Loucy (cell line): ENCODE results near the gene C10orf71.

Experiments used
- H2AFZ ChIP-seq: fragments of 200-600 bp; sonication (generic); 2 replicates; pipeline ENCODE4 v1.6.0; 2016; ENCODE audit warnings: antibody characterized with exemption, mild to moderate bottlenecking, low read length, moderate library complexity
- H3F3A ChIP-seq: fragments of 200-600 bp; 2 replicates; pipeline ENCODE4 v1.6.0; 2016; ENCODE audit warnings: antibody characterized with exemption, low read depth, mild to moderate bottlenecking
- H3K27me3 ChIP-seq: fragments of 200-600 bp; sonication (generic); 2 replicates; pipeline ENCODE4 v1.6.1; 2014; ENCODE audit warnings: low read length, mild to moderate bottlenecking; ENCODE audit not compliant: insufficient read depth, poor library complexity, severe bottlenecking
- H3K36me3 ChIP-seq: fragments of 200-600 bp; sonication (generic); 2 replicates; pipeline ENCODE4 v1.6.1; 2016; ENCODE audit warnings: low read length; ENCODE audit not compliant: insufficient read depth
- H3K4me1 ChIP-seq: fragments of 200-600 bp; sonication (generic); 2 replicates; pipeline ENCODE4 v1.5.1; 2014; ENCODE audit warnings: low read length, mild to moderate bottlenecking; ENCODE audit not compliant: insufficient read depth, poor library complexity, severe bottlenecking
- H3K4me2 ChIP-seq: fragments of 200-600 bp; sonication (generic); 2 replicates; pipeline ENCODE4 v1.6.0; 2014; ENCODE audit warnings: antibody characterized with exemption, low read length, low read depth, mild to moderate bottlenecking; ENCODE audit not compliant: poor library complexity, severe bottlenecking
- H3K4me3 ChIP-seq: fragments of 200-600 bp; sonication (generic); 2 replicates; pipeline ENCODE4 v1.5.1; 2014; ENCODE audit warnings: low read length, mild to moderate bottlenecking, mixed read lengths; ENCODE audit not compliant: poor library complexity, severe bottlenecking
- H3K79me2 ChIP-seq: fragments of 200-600 bp; sonication (generic); 2 replicates; pipeline ENCODE4 v1.6.1; 2014; ENCODE audit warnings: low read length; ENCODE audit not compliant: insufficient read depth
- H3K9ac ChIP-seq: fragments of 200-600 bp; sonication (generic); 2 replicates; pipeline ENCODE4 v1.6.0; 2014; ENCODE audit warnings: mild to moderate bottlenecking, low read depth, low read length, moderate library complexity; ENCODE audit not compliant: poor library complexity, severe bottlenecking
- H3K9me2 ChIP-seq: fragments of 200-600 bp; sonication (generic); replicated peaks from 2 replicates; pipeline ENCODE4 v1.6.1; 2016; ENCODE audit warnings: low read depth, low read length, mixed read lengths
- H3K9me3 ChIP-seq: fragments of 200-600 bp; sonication (generic); 2 replicates; pipeline ENCODE4 v1.6.1; 2014; ENCODE audit warnings: mild to moderate bottlenecking, antibody characterized with exemption, low read length, low read depth; ENCODE audit not compliant: insufficient read depth
- H4K20me1 ChIP-seq: fragments of 200-600 bp; sonication (generic); 2 replicates; pipeline ENCODE4 v1.6.0; 2014; ENCODE audit warnings: antibody characterized with exemption, low read length, mild to moderate bottlenecking; ENCODE audit not compliant: insufficient read depth, poor library complexity, severe bottlenecking
- CTCF ChIP-seq: fragments of 200-600 bp; sonication (generic); conservative IDR thresholded peaks from 2 replicates; pipeline ENCODE4 v1.5.1; 2014; ENCODE audit warnings: mild to moderate bottlenecking, antibody characterized with exemption, low read length
- EZH2phosphoT487 ChIP-seq: fragments of 200-600 bp; IDR thresholded peaks from 2 replicates; pipeline ENCODE4 v1.6.1; 2018; ENCODE audit warnings: antibody characterized with exemption, mild to moderate bottlenecking, moderate library complexity, borderline replicate concordance

C10orf71 gene

GRCh38 chr10:49289480-49289879, 9.5 kb upstream of the C10orf71 start:
- Histone ChIP-seq H3K9ac (no peak overlapping the region), H3F3A (no peaks in the 10 kb centered on the region), H3K27me3 (no peaks in the 10 kb centered on the region), H4K20me1 (no peaks in the 10 kb centered on the region), H3K9me3 (no peaks in the 10 kb centered on the region), H2AFZ (no peak overlapping the region), H3K4me2 (no peak overlapping the region), H3K4me1 (no peaks in the 10 kb centered on the region), H3K79me2 (no peaks in the 10 kb centered on the region), H3K9me2 (no peaks in the 10 kb centered on the region), H3K4me3 (no peak overlapping the region), H3K36me3 (no peaks in the 10 kb centered on the region)
- no peak for TF ChIP-seq EZH2phosphoT487
- no peak for TF ChIP-seq CTCF

- Histone ChIP-seq H3F3A (no peaks in the 10 kb centered on the region), H3K36me3 (no peaks in the 10 kb centered on the region), H2AFZ (no peak overlapping the region), H3K9me3 (no peaks in the 10 kb centered on the region), H3K27me3 (no peaks in the 10 kb centered on the region), H3K4me2 (no peak overlapping the region), H3K4me1 (no peaks in the 10 kb centered on the region), H3K79me2 (no peaks in the 10 kb centered on the region), H4K20me1 (no peaks in the 10 kb centered on the region), H3K4me3 (no peak overlapping the region), H3K9ac (no peak overlapping the region), H3K9me2 (no peaks in the 10 kb centered on the region)
- TF ChIP-seq CTCF = no peak
- TF ChIP-seq EZH2phosphoT487 = no peak
Measured at GRCh38 chr10:49290131-49290530, 8.8 kb upstream of the C10orf71 start.

GRCh38 chr10:49290607-49291006, 8.4 kb upstream of the C10orf71 start:
- Histone ChIP-seq H3K9me2 (no peaks in the 10 kb centered on the region), H3K4me2 (no peak overlapping the region), H3K9me3 (no peaks in the 10 kb centered on the region), H3K79me2 (no peaks in the 10 kb centered on the region), H3K4me3 (no peak overlapping the region), H3K27me3 (no peaks in the 10 kb centered on the region), H4K20me1 (no peaks in the 10 kb centered on the region), H3K4me1 (no peaks in the 10 kb centered on the region), H3K9ac (no peak overlapping the region), H3K36me3 (no peaks in the 10 kb centered on the region), H2AFZ (no peak overlapping the region), H3F3A (no peaks in the 10 kb centered on the region)
- TF ChIP-seq CTCF (no peak), EZH2phosphoT487 (no peak)
